CD4-positive, CD25-positive, alpha-beta regulatory T cell (primary cell): Measurements from ENCODE around the gene GAREM2. TPM values are rescaled to one million over a fixed set of nuclear protein-coding genes. Genes with fewer than 3 reads are reported as not detected.

Experiments
- ATAC-seq, 2 donors: fragments of 150-1000 bp; cut with Tn5 transposase; one replicate each; pipeline ENCODE4 v1.10.0; 2021; ENCODE audit warnings: low read depth in 2 of 2, moderate number of reproducible peaks in 2 of 2, moderate library complexity in 1 of 2
- DNase-seq, 3 donors: peaks; one replicate each; pipeline versions ENCODE4 v3.0.0 to v3.0.0-alpha.2; 2012 to 2022; ENCODE audit warnings: mixed read lengths in 1 of 3
- H3K27ac ChIP-seq: one replicate; pipeline ENCODE4 v1.7.0; 2013; ENCODE audit warnings: mild to moderate bottlenecking, low read length; ENCODE audit not compliant: insufficient read depth, poor library complexity, severe bottlenecking
- H3K27me3 ChIP-seq: one replicate; pipeline ENCODE4 v1.7.0; 2013; ENCODE audit warnings: low read length; ENCODE audit not compliant: control insufficient read depth, insufficient read depth
- H3K36me3 ChIP-seq: one replicate; pipeline ENCODE4 v1.7.0; 2013; ENCODE audit warnings: mild to moderate bottlenecking, low read length, moderate library complexity; ENCODE audit not compliant: control insufficient read depth, insufficient read depth
- H3K4me1 ChIP-seq: 2 replicates; pipeline ENCODE4 v1.7.0; 2013; ENCODE audit warnings: mild to moderate bottlenecking, low read length; ENCODE audit not compliant: insufficient read depth, control insufficient read depth, poor library complexity, severe bottlenecking
- H3K4me3 ChIP-seq: one replicate; pipeline ENCODE4 v1.7.0; 2013; ENCODE audit warnings: low read depth, mild to moderate bottlenecking, low read length, moderate library complexity
- H3K9me3 ChIP-seq, 2 experiments: 1 replicate in 1 of 2; 2 replicates in 1 of 2; pipeline ENCODE4 v1.7.0; 2013; ENCODE audit warnings: low read length in 2 of 2, mild to moderate bottlenecking in 1 of 2, moderate library complexity in 1 of 2; ENCODE audit not compliant: control insufficient read depth in 2 of 2
- H3K27ac Mint-ChIP-seq, 3 donors: one replicate each; pipeline ENCODE4 v1.8.0; 2020 to 2022; ENCODE audit warnings: mild to moderate bottlenecking in 3 of 3, mixed read lengths in 3 of 3, moderate library complexity in 2 of 3
- H3K27me3 Mint-ChIP-seq: one replicate; pipeline ENCODE4 v1.8.0; 2022; ENCODE audit warnings: mild to moderate bottlenecking, mixed read lengths
- H3K36me3 Mint-ChIP-seq: one replicate; pipeline ENCODE4 v1.8.0; 2020; ENCODE audit warnings: mixed read lengths
- H3K4me1 Mint-ChIP-seq, 4 donors: one replicate each; pipeline ENCODE4 v1.8.0; 2020 to 2022; ENCODE audit warnings: mixed read lengths in 4 of 4, mild to moderate bottlenecking in 1 of 4
- H3K4me3 Mint-ChIP-seq, 4 donors: one replicate each; pipeline ENCODE4 v1.8.0; 2020 to 2022; ENCODE audit warnings: mild to moderate bottlenecking in 4 of 4, mixed read lengths in 4 of 4, moderate library complexity in 3 of 4
- H3K9me3 Mint-ChIP-seq, 7 donors: one replicate each; pipeline ENCODE4 v1.8.0; 2020 to 2022; ENCODE audit warnings: mixed read lengths in 7 of 7, mild to moderate bottlenecking in 3 of 7, moderate library complexity in 2 of 7
- polyA plus RNA-seq, 4 donors: library from polyadenylated mRNA; unstranded; fragments of 300-500 nt; fragmentation: Illumina TruSeq; gene quantifications; one replicate each; pipeline ENCODE4 v1.2.3, GENCODE V29; 2021
- total RNA-seq: library from RNA; stranded (reverse); gene quantifications from one replicate; pipeline ENCODE4 v1.2.3, GENCODE V29; 2022

GAREM2 gene
- total RNA-seq (4.0 TPM), polyA plus RNA-seq (1 to 10 TPM in 3 of 4 donors, under 1 TPM in 1; 0.77 to 1.7 (median 1.2) TPM)

DNA sequence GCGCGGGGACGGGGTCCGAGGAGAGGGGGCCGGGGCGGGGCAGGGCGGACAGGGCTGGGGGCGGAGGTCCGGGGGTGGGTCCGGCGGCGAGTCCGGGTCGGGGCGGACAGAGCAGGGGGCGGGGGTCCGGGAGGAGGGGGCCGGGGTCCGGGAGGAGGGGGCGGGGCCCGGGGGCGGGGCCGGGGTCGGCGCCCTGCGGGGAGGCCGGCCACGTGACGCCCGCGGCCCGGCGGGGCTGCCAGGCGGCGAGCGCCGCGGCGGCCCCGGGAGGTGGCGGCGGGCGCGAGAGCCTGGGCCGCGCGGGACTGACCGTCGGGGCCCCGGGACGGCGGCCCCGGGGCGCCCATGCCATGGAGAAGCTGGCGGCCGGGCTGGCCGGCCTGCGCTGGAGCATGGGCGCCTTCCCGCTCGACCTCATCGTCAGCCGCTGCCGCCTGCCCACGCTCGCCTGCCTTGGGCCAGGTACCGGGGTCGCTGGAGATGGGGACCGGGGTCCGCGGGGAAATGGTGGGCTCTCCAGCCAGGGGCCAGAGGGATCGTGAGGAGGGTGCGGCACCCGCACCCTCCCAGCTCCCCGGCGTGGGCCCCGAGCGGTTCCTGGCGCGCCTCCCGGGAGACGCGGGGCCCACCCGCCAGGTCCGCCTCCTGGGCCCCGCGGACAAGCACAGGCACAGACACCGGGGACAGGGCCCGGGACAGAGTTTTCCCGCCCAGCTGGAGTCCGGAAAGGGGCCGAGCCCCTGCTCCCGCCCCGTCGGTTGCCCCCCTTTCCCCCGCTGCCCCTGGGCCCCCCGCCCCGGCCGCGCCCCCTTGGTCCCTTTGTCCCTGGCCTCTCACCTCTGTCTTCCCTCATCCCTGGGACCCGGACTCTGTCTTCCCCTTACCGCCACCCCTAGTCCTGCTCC is at the start of gene GAREM2:
Gene GAREM2 (plus strand): TSS at position 218 of the 905 bp plus-strand sequence. CDS start 133 bp downstream, at position 351.
- Histone ChIP-seq H3K27ac (no peak within 1 kb of the TSS), H3K27me3 (peaks cover 12% of the 10 kb centered on the region), H3K9me3 (no peaks in the 10 kb centered on the region), H3K36me3 (no peaks in the 10 kb centered on the region), H3K4me1 (peaks cover 17% of the 10 kb centered on the region), H3K4me3 (no peak within 1 kb of the TSS)
- no peak for ATAC-seq
- H3K4me1 Mint-ChIP-seq: peaks cover 0 to 15% (median 7%) of the 10 kb centered on the region in 4 donors
- H3K27ac Mint-ChIP-seq: peak within 1 kb of the TSS in 1 of 3 donors; percentile 55
- DNase-seq: no peak
- peaks cover 0 to 4% (median 0%) of the 10 kb centered on the region in 7 donors for H3K9me3 Mint-ChIP-seq
- H3K27me3 Mint-ChIP-seq: peaks cover 63% of the 10 kb centered on the region
- H3K36me3 Mint-ChIP-seq: no peaks in the 10 kb centered on the region
- H3K4me3 Mint-ChIP-seq: peak within 1 kb of the TSS; percentile 41 to 91 (median 82)

DNA sequence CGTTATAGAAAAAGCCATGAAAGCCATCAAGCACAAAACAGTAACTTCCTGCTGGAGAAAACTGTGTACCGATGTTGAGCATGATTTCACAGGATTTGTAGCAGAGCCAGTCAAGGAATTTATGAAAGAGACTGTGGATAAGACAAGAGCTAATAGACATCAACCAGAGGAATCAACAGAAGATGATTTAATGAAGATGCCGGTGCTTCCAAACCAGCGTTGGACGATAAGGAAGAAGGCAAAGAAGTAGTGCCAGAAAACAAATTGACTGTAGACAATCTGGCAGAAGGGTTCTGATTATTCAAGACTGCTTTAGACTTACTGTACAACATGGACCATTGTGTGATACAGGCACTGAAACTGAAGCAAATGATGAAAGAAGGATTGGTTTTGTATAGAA is 49.5 kb upstream of the GAREM2 start:
- no peaks in the 10 kb centered on the region for H3K9me3 ChIP-seq
- peaks cover 8% of the 10 kb centered on the region for H3K36me3 Mint-ChIP-seq
- H3K27me3 Mint-ChIP-seq: no peaks in the 10 kb centered on the region
- H3K4me3 Mint-ChIP-seq: no peak overlapping the region
- H3K4me3 ChIP-seq: no peak overlapping the region
- DNase-seq (no peak), ATAC-seq (no peak)
- H3K4me1 ChIP-seq: peaks cover 9% of the 10 kb centered on the region
- peaks cover 13 to 40% (median 33%) of the 10 kb centered on the region in 4 donors for H3K4me1 Mint-ChIP-seq
- H3K27ac ChIP-seq: no peak overlapping the region
- H3K9me3 Mint-ChIP-seq: peaks cover 0 to 2% (median 0%) of the 10 kb centered on the region in 7 donors
- H3K27me3 ChIP-seq: no peaks in the 10 kb centered on the region
- peak overlapping the region in 1 of 3 donors; percentile 1 for H3K27ac Mint-ChIP-seq
- peaks cover 12% of the 10 kb centered on the region for H3K36me3 ChIP-seq

DNA sequence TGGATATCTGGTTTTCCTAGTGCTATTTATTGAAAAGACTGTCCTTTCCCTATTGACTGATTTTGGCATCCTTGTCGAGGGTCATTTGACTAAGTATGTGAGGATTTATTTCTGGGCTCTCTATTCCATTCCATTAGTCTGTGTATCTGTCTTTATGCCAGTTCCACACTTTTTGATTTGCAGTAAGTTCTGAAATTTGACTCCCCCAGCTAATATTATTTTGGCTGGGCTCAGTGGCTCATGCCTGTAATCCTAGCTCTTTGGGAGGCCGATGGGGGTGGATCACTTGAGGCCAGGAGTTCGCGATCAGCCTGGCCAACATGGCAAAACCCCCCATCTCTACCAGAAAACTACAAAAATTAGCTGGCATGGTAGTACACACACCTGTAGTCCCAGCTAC is 46.8 kb upstream of the GAREM2 start:
- Histone ChIP-seq H3K36me3 (peaks cover 21% of the 10 kb centered on the region), H3K4me1 (peaks cover 9% of the 10 kb centered on the region)
- H3K27ac Mint-ChIP-seq: peak overlapping the region in 1 of 3 donors; percentile 62

DNA sequence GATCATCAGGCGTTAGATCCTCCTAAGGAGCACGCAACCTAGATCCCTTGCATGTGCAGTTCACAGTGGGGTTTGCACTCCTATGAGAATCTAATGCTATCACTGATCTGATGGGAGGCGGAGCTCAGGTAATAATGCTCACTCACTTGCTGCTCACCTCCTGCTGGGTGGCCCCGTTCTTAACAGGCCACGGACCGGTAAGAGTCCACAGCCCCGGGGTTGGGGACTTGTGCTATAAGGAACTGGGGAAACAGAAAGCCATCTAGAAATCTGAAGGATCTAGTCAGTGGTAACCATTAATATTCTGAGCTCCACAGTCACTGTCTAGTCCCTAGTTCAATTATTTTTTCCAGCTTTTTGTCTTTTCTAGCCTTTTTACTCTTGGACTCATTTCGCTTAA is 44.7 kb upstream of the GAREM2 start:
- H3K9me3 Mint-ChIP-seq: no peaks in the 10 kb centered on the region
- H3K4me3 Mint-ChIP-seq: no peak overlapping the region
- Histone ChIP-seq H3K9me3 (no peaks in the 10 kb centered on the region), H3K27ac (no peak overlapping the region), H3K36me3 (peaks cover 32% of the 10 kb centered on the region), H3K4me1 (peaks cover 9% of the 10 kb centered on the region), H3K27me3 (no peaks in the 10 kb centered on the region), H3K4me3 (no peak overlapping the region)
- no peak overlapping the region for H3K27ac Mint-ChIP-seq
- H3K4me1 Mint-ChIP-seq: peaks cover 9 to 34% (median 22%) of the 10 kb centered on the region in 4 donors
- peaks cover 10% of the 10 kb centered on the region for H3K36me3 Mint-ChIP-seq
- DNase-seq: no peak
- no peaks in the 10 kb centered on the region for H3K27me3 Mint-ChIP-seq
- no peak for ATAC-seq

More for the DNA sequence above, 46.8 kb upstream of the GAREM2 start:
- Mint-ChIP-seq H3K9me3 (peaks cover 0 to 2% (median 0%) of the 10 kb centered on the region in 7 donors), H3K4me3 (no peak overlapping the region), H3K4me1 (peaks cover 11 to 35% (median 32%) of the 10 kb centered on the region in 4 donors), H3K27me3 (no peaks in the 10 kb centered on the region), H3K36me3 (peaks cover 12% of the 10 kb centered on the region)
- DNase-seq (no peak), ATAC-seq (no peak)
- Histone ChIP-seq H3K4me3 (no peak overlapping the region), H3K9me3 (no peaks in the 10 kb centered on the region), H3K27me3 (no peaks in the 10 kb centered on the region), H3K27ac (no peak overlapping the region)

DNA sequence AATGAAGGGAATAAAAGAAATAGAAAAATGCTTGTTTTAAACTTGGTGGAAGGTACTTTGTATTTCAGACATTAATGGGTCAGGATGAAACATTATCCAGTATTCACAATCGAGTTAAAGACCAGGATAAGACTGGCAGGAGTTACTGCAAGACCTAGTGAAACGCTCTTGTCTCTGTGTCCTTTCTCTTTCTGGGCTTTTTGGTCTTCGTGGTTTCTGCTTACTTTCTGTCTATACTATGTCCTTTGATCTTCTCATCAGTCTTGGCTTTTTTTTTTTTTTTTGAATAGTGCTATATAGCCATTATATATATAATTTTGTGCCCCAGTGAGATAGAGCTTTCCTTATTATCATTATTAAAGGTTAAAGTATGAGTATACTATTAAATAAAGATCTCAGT is 42.1 kb upstream of the GAREM2 start:
- Histone ChIP-seq H3K9me3 (no peaks in the 10 kb centered on the region), H3K4me1 (peaks cover under 1% of the 10 kb centered on the region), H3K27me3 (no peaks in the 10 kb centered on the region), H3K4me3 (no peak overlapping the region), H3K27ac (no peak overlapping the region), H3K36me3 (peaks cover 53% of the 10 kb centered on the region)
- ATAC-seq (no peak), DNase-seq (peak in 1 of 3 donors; percentile 26)
- H3K27ac Mint-ChIP-seq: peak overlapping the region in 2 of 3 donors; percentile 18 to 29
- peaks cover 6 to 15% (median 8%) of the 10 kb centered on the region in 4 donors for H3K4me1 Mint-ChIP-seq
- H3K36me3 Mint-ChIP-seq: peaks cover 14% of the 10 kb centered on the region
- H3K4me3 Mint-ChIP-seq: no peak overlapping the region
- H3K27me3 Mint-ChIP-seq: no peaks in the 10 kb centered on the region
- no peaks in the 10 kb centered on the region for H3K9me3 Mint-ChIP-seq

DNA sequence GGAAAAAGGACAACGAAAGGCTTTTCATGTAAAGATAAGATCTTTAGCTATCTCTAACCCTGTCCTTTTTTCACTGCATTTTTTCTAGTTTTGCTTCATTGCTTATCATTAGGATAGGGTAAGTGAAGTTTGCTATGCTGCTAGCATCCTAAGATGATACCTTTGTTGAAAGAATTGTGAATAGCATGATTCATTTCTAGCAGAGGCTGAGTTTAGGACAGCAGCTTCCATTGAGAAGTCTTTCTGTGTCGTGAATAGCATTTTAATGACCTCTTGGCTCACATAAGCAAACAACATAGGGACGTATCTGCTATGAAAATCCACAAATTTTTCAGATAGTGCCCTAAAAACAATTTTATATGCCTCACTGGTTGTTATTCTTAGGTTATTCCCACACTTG is 36.4 kb upstream of the GAREM2 start:
- no peaks in the 10 kb centered on the region for H3K4me1 ChIP-seq
- peaks cover 36% of the 10 kb centered on the region for H3K36me3 ChIP-seq
- ATAC-seq: no peak
- no peak overlapping the region for H3K4me3 ChIP-seq
- H3K27ac ChIP-seq: no peak overlapping the region
- H3K27me3 ChIP-seq: no peaks in the 10 kb centered on the region
- Mint-ChIP-seq H3K4me3 (no peak overlapping the region), H3K9me3 (no peaks in the 10 kb centered on the region), H3K27ac (no peak overlapping the region), H3K36me3 (peaks cover 9% of the 10 kb centered on the region), H3K27me3 (no peaks in the 10 kb centered on the region), H3K4me1 (peaks cover 0 to 3% (median under 1%) of the 10 kb centered on the region in 4 donors)
- no peaks in the 10 kb centered on the region for H3K9me3 ChIP-seq
- DNase-seq: no peak

DNA sequence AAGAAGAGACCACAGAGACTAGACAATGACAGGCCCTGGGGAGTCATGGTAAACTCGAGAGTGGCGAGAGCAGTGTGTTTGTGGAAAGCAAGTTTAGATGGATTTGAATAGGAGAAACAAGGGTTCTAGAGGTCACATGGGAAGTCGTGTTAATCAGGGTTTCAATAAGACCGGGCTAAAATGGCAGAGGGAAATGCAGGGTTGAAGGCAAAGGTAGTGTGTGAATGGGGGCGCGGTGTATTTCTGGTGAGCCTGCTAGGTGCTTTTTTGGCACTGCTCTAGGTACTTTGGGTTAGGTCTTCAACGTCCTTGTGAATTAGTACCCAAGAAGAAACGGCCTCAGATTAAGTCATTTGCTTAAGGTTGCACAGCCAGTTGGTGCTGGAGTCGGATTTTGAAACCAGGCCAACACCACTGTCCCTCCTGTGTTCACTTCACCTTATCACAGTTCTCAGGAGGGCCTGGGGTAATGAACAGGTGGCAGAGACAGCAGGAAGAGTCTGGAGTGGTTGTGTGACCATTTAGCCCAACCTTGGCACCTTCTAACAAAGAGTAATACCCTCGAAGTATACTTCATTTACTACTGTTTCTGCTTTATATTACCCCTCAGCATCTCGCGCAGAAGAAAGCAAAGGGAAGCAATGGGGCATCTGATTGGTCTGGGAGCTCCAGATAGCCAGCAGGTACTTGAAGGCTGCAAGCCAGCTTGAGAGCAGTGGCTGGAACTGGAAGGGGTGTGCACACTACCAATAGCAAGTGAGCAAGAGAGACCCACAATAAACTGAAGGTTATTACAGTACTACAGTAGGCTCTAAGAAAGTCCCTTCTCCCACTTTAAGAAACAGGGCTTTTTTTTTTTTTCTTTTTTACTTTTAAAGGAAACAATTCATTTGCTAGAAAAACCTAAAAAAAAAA is 33.4 kb upstream of the GAREM2 start:
- no peaks in the 10 kb centered on the region for H3K9me3 Mint-ChIP-seq
- H3K27ac Mint-ChIP-seq: peak overlapping the region in 2 of 3 donors; percentile 5 to 13
- H3K4me1 Mint-ChIP-seq: peaks cover 0 to 3% (median under 1%) of the 10 kb centered on the region in 4 donors
- no peak for DNase-seq
- no peak overlapping the region for H3K27ac ChIP-seq
- no peaks in the 10 kb centered on the region for H3K9me3 ChIP-seq
- ATAC-seq: peak in 1 of 2 donors; percentile 20
- no peaks in the 10 kb centered on the region for H3K27me3 Mint-ChIP-seq
- H3K4me3 Mint-ChIP-seq: peak overlapping the region in 1 of 4 donors; percentile 3
- H3K4me3 ChIP-seq: no peak overlapping the region
- H3K27me3 ChIP-seq: no peaks in the 10 kb centered on the region
- peaks cover 16% of the 10 kb centered on the region for H3K36me3 ChIP-seq
- peaks cover 9% of the 10 kb centered on the region for H3K36me3 Mint-ChIP-seq
- H3K4me1 ChIP-seq: no peaks in the 10 kb centered on the region
